Liver (tissue), 3 donors: Measurements from ENCODE around the gene MYMK.

ENCODE experiments used
- ATF3 ChIP-seq: IDR thresholded peaks from 2 replicates; pipeline ENCODE4 v1.6.1; 2016; ENCODE audit warnings: antibody characterized with exemption
- CTCF ChIP-seq: fragments of 150-350 bp; IDR thresholded peaks from 2 replicates; pipeline ENCODE4 v1.5.1; 2017; ENCODE audit warnings: improper control_type of control experiment, low read depth, low read length; ENCODE audit not compliant: missing input control
- RAD21 ChIP-seq, 2 donors: IDR thresholded peaks; 2 replicates each; pipeline ENCODE4 v1.6.1; 2016; ENCODE audit warnings: antibody characterized with exemption in 2 of 2, mild to moderate bottlenecking in 2 of 2
- RXRA ChIP-seq, 2 donors: IDR thresholded peaks; 2 replicates each; pipeline ENCODE4 v1.6.1; 2017 to 2018; ENCODE audit warnings: antibody characterized with exemption in 2 of 2, mild to moderate bottlenecking in 1 of 2
- SP1 ChIP-seq: IDR thresholded peaks from 2 replicates; pipeline ENCODE4 v1.6.1; 2018; ENCODE audit warnings: antibody characterized with exemption, mild to moderate bottlenecking
- YY1 ChIP-seq: IDR thresholded peaks from 2 replicates; pipeline ENCODE4 v1.6.1; 2016; ENCODE audit warnings: antibody characterized with exemption, mild to moderate bottlenecking
- donor health status: healthy.
- donor health status: healthy.

- TF ChIP-seq YY1 (no peak), CTCF (no peak), SP1 (no peak), RAD21 (IDR thresholded peaks at IDR 0.05) (no peak), ATF3 (no peak), RXRA (IDR thresholded peaks at IDR 0.05) (no peak)
Observed at GRCh38 chr9:133468374-133468773, 56.4 kb downstream of the MYMK start.
